Heart right ventricle (tissue), 16 donors: ENCODE measurements around the gene NPDC1. TPM values are rescaled to one million over a fixed set of nuclear protein-coding genes. Genes with fewer than 3 reads are reported as not detected.

Experiments used
- ATAC-seq, 8 donors: fragments of 200-7000 bp; cut with Tn5 transposase; one replicate each; pipeline ENCODE4 v1.9.1; 2020; ENCODE audit warnings: mild to moderate bottlenecking in 8 of 8, moderate library complexity in 8 of 8, moderate number of reproducible peaks in 1 of 8
- DNase-seq, 2 donors: peaks; one replicate each; pipeline ENCODE4 v3.0.0-alpha.2; 2020
- H3K27ac ChIP-seq, 10 donors: fragments of 200-600 bp; sonication (generic) in 2 of 10; one replicate each; pipeline versions ENCODE4 v1.5.0 to v1.8.0; 2020 to 2022; ENCODE audit warnings: mild to moderate bottlenecking in 3 of 10
- H3K27me3 ChIP-seq, 7 donors: fragments of 200-600 bp; one replicate each; pipeline ENCODE4 v1.8.0; 2021 to 2022; ENCODE audit warnings: mild to moderate bottlenecking in 2 of 7
- H3K36me3 ChIP-seq, 9 donors: fragments of 200-600 bp; sonication (generic) in 1 of 9; one replicate each; pipeline versions ENCODE4 v1.5.0 to v1.8.0; 2020 to 2022; ENCODE audit warnings: mild to moderate bottlenecking in 2 of 9
- H3K4me1 ChIP-seq, 9 donors: fragments of 200-600 bp; sonication (generic) in 1 of 9; one replicate each; pipeline versions ENCODE4 v1.5.0 to v1.8.0; 2020 to 2022; ENCODE audit warnings: mild to moderate bottlenecking in 4 of 9
- H3K4me3 ChIP-seq, 10 donors: fragments of 200-600 bp; sonication (generic) in 2 of 10; one replicate each; pipeline versions ENCODE4 v1.5.0 to v1.8.0; 2020 to 2022; ENCODE audit warnings: mild to moderate bottlenecking in 7 of 10, moderate library complexity in 2 of 10
- H3K9me3 ChIP-seq, 11 donors: fragments of 200-600 bp in 10 of 11; sonication (generic) in 2 of 11; one replicate each; pipeline versions ENCODE4 v1.5.0 to v1.8.0; 2013 to 2022; ENCODE audit warnings: mild to moderate bottlenecking in 2 of 11, control low read depth in 1 of 11, moderate library complexity in 1 of 11
- WGBS, 2 donors: extraction: QIAGEN DNeasy Blood & Tissue Kit; methylation state at CpG; one replicate each; pipeline ENCODE4 v1.1.7; 2013; ENCODE audit warnings: inconsistent platforms in 1 of 2; 5-methylcytosine and 5-hydroxymethylcytosine counted together
- intact Hi-C, 10 donors: fragments of 100-400 bp; cut with DNase I; formaldehyde crosslinking; loops; one replicate each; pipeline versions ENCODE4 v1.11.1 to v1.14.2; 2022
- polyA plus RNA-seq, 2 donors: library from polyadenylated mRNA; stranded (reverse); fragments of 200-250 nt; gene quantifications; one replicate each; pipeline ENCODE4 v1.2.3, GENCODE V29; 2013
- total RNA-seq, 10 donors: library from RNA; stranded (reverse); fragmentation: NEBNext Ultra II Directional in 3 of 10; extraction: Animal tissue kit (Norgen Biotek cat#: 25700) in 3 of 10; gene quantifications; one replicate each; pipeline versions ENCODE4 v1.2.1 to v1.2.4, GENCODE V29; 2021 to 2023
- TF ChIP-seq, protein P1 (sequence below), 9 donors: fragments of 200-600 bp; sonication (generic) in 2 of 9; IDR thresholded peaks; one replicate each; pipeline versions ENCODE4 v1.5.0 to v1.8.0; 2021 to 2022; ENCODE audit warnings: antibody characterized with exemption in 9 of 9, mild to moderate bottlenecking in 5 of 9, moderate library complexity in 1 of 9
- donor health status: Arrhythmogenic right ventricular cardiomyopathy.
- donor health status: ischemic (EF 13 %, LVEDD 7.1; RV severe dilation, severe dysfunction).
- donor health status: healthy with polysubstance abuse.
- donor health status: DM: no; HTN: yes; CAD: no.
- donor health status: DM: no; HTN: no; CAD: no.
- donor health status: ischemic (EF 25% LVEDD 6.9; RV normal size, moderate dysfunction).
- donor health status: ischemic (EF 25% LVEDD 5.7; RV mildly dilated, moderate dysfunction).
- donor health status: healthy.
- donor health status: DM: yes; HTN: yes; CAD: no.
- donor health status: Ischemic cardiomyopathy.
- donor health status: ischemic (EF 35%, LVEDD 5.7; RV mildly dilated, moderate dysfunction).
- donor health status: nonischemic (EF 11% LVEDD 7.7; RV severe dilation, severe dysfunction).
- donor health status: DM: yes; HTN: yes; CAD: no.
- donor health status: PGD.
- donor health status: ischemic (EF 29% LVEDD 5.4; RV normal size, mild dysfunction).
- donor health status: nonischemic (EF 23%, LVEDD 6.1; RV moderate dilation, normal function).

NPDC1 gene
- total and polyA plus RNA-seq, 12 donors, result 29.1 to 153 (median 54.5) TPM

DNA sequence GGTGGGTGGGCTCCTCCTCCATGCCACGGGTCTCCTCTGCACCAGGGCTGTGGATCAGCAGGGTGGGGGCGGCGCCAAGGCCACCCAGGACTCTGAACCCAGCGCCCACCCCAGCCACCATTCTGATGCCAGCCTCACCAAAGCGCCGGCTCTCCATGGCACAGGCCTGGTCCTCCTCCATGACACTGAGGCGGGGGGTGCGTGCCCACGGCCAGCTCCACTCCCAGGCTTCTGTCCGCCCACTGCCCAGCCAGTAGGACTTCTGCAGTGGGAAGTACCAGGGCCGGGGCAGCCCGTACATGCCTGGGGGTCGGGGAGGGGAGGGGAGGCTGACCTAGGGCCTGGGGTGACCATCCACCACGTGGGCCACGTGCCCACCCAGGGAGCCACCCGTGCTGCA is 29.5 kb downstream of the NPDC1 start:
- no peak for DNase-seq
- Histone ChIP-seq H3K9me3 (no peaks in the 10 kb centered on the region), H3K27ac (no peak overlapping the region), H3K4me3 (no peak overlapping the region), H3K4me1 (no peaks in the 10 kb centered on the region), H3K36me3 (peaks cover 0 to 91% (median 30%) of the 10 kb centered on the region in 9 donors), H3K27me3 (no peaks in the 10 kb centered on the region)
- no peak for ATAC-seq
- intact Hi-C loops, result no loop called here
- TF ChIP-seq, protein P1, sequence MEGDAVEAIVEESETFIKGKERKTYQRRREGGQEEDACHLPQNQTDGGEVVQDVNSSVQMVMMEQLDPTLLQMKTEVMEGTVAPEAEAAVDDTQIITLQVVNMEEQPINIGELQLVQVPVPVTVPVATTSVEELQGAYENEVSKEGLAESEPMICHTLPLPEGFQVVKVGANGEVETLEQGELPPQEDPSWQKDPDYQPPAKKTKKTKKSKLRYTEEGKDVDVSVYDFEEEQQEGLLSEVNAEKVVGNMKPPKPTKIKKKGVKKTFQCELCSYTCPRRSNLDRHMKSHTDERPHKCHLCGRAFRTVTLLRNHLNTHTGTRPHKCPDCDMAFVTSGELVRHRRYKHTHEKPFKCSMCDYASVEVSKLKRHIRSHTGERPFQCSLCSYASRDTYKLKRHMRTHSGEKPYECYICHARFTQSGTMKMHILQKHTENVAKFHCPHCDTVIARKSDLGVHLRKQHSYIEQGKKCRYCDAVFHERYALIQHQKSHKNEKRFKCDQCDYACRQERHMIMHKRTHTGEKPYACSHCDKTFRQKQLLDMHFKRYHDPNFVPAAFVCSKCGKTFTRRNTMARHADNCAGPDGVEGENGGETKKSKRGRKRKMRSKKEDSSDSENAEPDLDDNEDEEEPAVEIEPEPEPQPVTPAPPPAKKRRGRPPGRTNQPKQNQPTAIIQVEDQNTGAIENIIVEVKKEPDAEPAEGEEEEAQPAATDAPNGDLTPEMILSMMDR (IDR thresholded peaks at IDR 0.05), result no peak
- WGBS, 2 donors, result 96 to 98% methylated on average over 16 of the region's 16 CpGs

DNA sequence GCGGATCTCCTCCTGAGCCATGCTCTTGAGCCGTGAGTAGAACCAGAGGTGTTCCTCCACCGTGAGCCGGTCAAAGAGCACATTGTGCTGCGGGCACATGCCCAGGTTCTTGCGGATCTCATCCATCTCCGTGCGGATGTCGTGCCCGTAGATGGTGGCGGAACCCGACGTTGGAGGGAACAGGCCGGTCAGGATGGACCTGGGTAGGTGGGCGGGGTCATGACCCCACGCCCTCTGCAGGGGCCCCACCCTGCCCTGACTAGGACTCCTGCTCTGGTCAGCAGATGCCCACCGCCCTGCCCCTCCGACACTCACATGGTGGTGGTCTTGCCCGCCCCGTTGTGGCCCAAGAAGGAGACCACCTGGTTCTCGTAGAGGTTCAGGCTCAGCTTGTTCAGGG is 30.0 kb downstream of the NPDC1 start:
- Histone ChIP-seq H3K27me3 (no peaks in the 10 kb centered on the region), H3K4me1 (no peaks in the 10 kb centered on the region), H3K9me3 (no peaks in the 10 kb centered on the region), H3K4me3 (no peak overlapping the region), H3K27ac (no peak overlapping the region), H3K36me3 (peaks cover 0 to 91% (median 32%) of the 10 kb centered on the region in 9 donors)
- TF ChIP-seq, protein P1 (IDR thresholded peaks at IDR 0.05), result no peak
- no peak for ATAC-seq
- 95 to 96% methylated on average over 21 of the region's 21 CpGs for WGBS, 2 donors
- no peak for DNase-seq
- intact Hi-C loops, result no loop called here

DNA sequence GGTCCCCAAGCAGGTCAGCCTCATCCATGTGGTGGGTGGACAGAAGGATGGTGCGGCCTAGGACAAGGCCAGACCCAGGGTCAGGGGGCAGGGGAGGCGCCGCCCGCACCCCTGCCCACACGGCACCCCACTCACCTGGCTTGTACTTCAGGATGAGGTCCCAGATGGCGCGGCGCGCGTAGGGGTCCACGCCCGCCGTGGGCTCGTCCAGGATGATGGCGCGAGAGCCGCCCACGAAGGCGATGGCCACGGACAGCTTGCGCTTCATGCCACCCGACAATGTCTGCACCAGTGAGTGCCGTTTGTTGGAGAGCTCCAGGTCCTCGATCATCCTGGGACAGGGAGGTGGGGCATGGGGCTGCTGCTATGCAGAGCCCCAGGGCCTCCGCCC is 30.4 kb downstream of the NPDC1 start:
- DNase-seq (no peak), ATAC-seq (no peak)
- Histone ChIP-seq H3K4me1 (no peaks in the 10 kb centered on the region), H3K27me3 (no peaks in the 10 kb centered on the region), H3K9me3 (no peaks in the 10 kb centered on the region), H3K4me3 (no peak overlapping the region), H3K36me3 (peaks cover 0 to 88% (median 32%) of the 10 kb centered on the region in 9 donors), H3K27ac (no peak overlapping the region)
- TF ChIP-seq, protein P1 (IDR thresholded peaks at IDR 0.05), result no peak
- 97 to 98% methylated on average over 24 to 25 of the region's 25 CpGs for WGBS, 2 donors
- intact Hi-C loops, result no loop called here

DNA sequence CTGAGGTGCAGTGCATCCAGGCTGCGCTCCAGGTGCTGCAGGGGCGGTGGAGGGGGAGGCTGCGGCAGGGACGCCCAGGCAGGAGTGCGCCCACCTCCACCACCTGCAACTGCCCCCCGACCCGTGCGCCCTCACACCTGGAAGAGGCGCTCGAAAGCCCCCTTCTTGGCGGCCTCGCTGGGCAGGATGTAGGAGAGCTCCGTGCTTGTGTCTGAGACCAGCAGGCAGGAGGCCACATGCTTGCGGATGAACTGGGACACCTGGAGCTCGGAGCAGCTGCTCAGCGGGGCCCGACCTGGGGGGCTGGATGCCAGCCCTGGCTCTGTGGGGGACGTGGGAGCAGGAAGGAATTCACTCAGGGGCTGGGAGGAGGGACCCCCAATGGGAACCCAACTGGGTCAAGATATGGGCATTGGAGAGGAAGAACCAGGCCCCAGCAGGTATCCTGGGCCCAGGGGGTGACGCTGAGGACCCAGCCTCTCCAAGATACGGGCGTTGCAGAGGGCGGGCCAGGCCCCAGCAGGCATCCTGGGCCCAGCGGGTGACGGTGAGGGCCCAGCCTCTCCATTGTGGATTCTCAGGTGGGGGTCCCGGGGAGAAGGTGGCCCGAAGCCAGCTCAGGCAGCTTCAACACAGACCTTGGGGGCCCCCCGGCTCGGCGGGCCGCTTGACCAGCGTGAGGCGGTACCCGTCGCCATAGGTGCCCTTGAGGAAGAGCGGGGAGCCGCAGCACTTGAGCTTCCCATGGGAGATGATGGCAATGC is 31.0 kb downstream of the NPDC1 start:
- H3K4me3 ChIP-seq, result no peak overlapping the region
- no peak overlapping the region for H3K27ac ChIP-seq
- no peak for ATAC-seq
- no peaks in the 10 kb centered on the region for H3K27me3 ChIP-seq
- intact Hi-C loops, result no loop called here
- TF ChIP-seq, protein P1 (IDR thresholded peaks at IDR 0.05), result no peak
- no peak for DNase-seq
- no peaks in the 10 kb centered on the region for H3K4me1 ChIP-seq
- H3K36me3 ChIP-seq, result peaks cover 0 to 85% (median 32%) of the 10 kb centered on the region in 9 donors
- WGBS, 2 donors, result 97% methylated on average over 36 of the region's 36 CpGs
- H3K9me3 ChIP-seq, result no peaks in the 10 kb centered on the region
